IMR-90 (cell line): ENCODE measurements around the gene KIRREL2. TPM values are rescaled to one million over a fixed set of nuclear protein-coding genes. Genes with fewer than 3 reads are reported as not detected.
A peak's percentile ranks its signal among the peaks of the same experiment; 100 is the strongest.

ENCODE experiments used
- ATAC-seq: fragments of 200-7000 bp; cut with Tn5 transposase; 2 replicates; pipeline ENCODE4 v1.9.1; 2020; ENCODE audit warnings: low read depth, mild to moderate bottlenecking, moderate library complexity
- BruUV-seq: library from RNA; stranded (reverse); fragments of 400-500 nt; replicated peaks from 2 replicates; lab custom pipeline; 2021; lab: Mats Ljungman, UMichigan
- CTCF ChIA-PET: fragments of 300-600 bp; formaldehyde crosslinking; extraction: SDS; loops from one replicate; lab custom pipeline; 2021; ENCODE audit warnings: antibody characterized with exemption; lab: Yijun Ruan, JAX
- POLR2A ChIA-PET: fragments of 300-600 bp; sonication (Branson Sonifier 250); formaldehyde crosslinking; loops from one replicate; lab custom pipeline; 2022; ENCODE audit warnings: antibody characterized with exemption; ENCODE audit not compliant: unreplicated experiment; lab: Charles Lee
- DNase-seq: peaks from one replicate; pipeline ENCODE4 v3.0.0; 2013
- H2AFZ ChIP-seq: replicated peaks from 2 replicates; pipeline ENCODE3; 2013; ENCODE audit warnings: low read length, mild to moderate bottlenecking; ENCODE audit not compliant: poor library complexity
- H2AK5ac ChIP-seq: 2 replicates; pipeline ENCODE4 v1.6.1; 2013; ENCODE audit warnings: low read depth, low read length, inconsistent platforms
- H2AK9ac ChIP-seq: replicated peaks from 2 replicates; pipeline ENCODE3; 2013; ENCODE audit warnings: mild to moderate bottlenecking, low read depth, low read length, moderate library complexity; ENCODE audit not compliant: poor library complexity
- H2BK120ac ChIP-seq: 2 replicates; pipeline ENCODE4 v1.6.1; 2013; ENCODE audit warnings: low read depth, low read length, inconsistent platforms
- H2BK15ac ChIP-seq: 3 replicates; pipeline ENCODE4 v1.6.1; 2013; ENCODE audit warnings: low read depth, low read length, inconsistent platforms
- H2BK20ac ChIP-seq: 2 replicates; pipeline ENCODE4 v1.6.1; 2013; ENCODE audit warnings: low read depth, mild to moderate bottlenecking, inconsistent platforms, low read length, moderate library complexity
- H2BK5ac ChIP-seq: 2 replicates; pipeline ENCODE4 v1.6.1; 2013; ENCODE audit warnings: mild to moderate bottlenecking, low read depth, low read length, inconsistent platforms; ENCODE audit not compliant: poor library complexity, severe bottlenecking
- H3K14ac ChIP-seq: replicated peaks from 2 replicates; pipeline ENCODE4 v1.6.1; 2013; ENCODE audit warnings: low read depth, low read length, inconsistent platforms
- H3K18ac ChIP-seq: 2 replicates; pipeline ENCODE4 v1.6.1; 2013; ENCODE audit warnings: low read depth, low read length, control low read depth
- H3K23ac ChIP-seq: 2 replicates; pipeline ENCODE4 v1.6.1; 2013; ENCODE audit warnings: low read depth, low read length, inconsistent platforms
- H3K27ac ChIP-seq: 2 replicates; pipeline ENCODE4 v1.5.1; 2013; ENCODE audit warnings: mild to moderate bottlenecking, control low read depth, low read length; ENCODE audit not compliant: insufficient read depth
- H3K27me3 ChIP-seq: 2 replicates; pipeline ENCODE4 v1.6.1; 2013; ENCODE audit warnings: low read length; ENCODE audit not compliant: control insufficient read depth, insufficient read depth
- H3K36me3 ChIP-seq: 2 replicates; pipeline ENCODE4 v1.6.1; 2013; ENCODE audit warnings: low read length, mixed read lengths; ENCODE audit not compliant: control insufficient read depth, insufficient read depth
- H3K4ac ChIP-seq: 2 replicates; pipeline ENCODE4 v1.6.1; 2013; ENCODE audit warnings: low read depth, low read length, inconsistent platforms
- H3K4me1 ChIP-seq: 2 replicates; pipeline ENCODE4 v1.6.1; 2013; ENCODE audit warnings: low read length, mixed read lengths; ENCODE audit not compliant: control insufficient read depth, insufficient read depth
- H3K4me2 ChIP-seq: 2 replicates; pipeline ENCODE4 v1.6.1; 2013; ENCODE audit warnings: low read depth, mild to moderate bottlenecking, control low read depth, low read length, moderate library complexity
- H3K4me3 ChIP-seq: 2 replicates; pipeline ENCODE4 v1.5.1; 2013; ENCODE audit warnings: low read depth, mild to moderate bottlenecking, control low read depth, low read length, moderate library complexity; ENCODE audit not compliant: insufficient read depth
- H3K56ac ChIP-seq: 2 replicates; pipeline ENCODE4 v1.6.1; 2013; ENCODE audit warnings: low read length, inconsistent platforms; ENCODE audit not compliant: insufficient read depth; ENCODE audit errors: extremely low read depth
- H3K79me1 ChIP-seq, 2 experiments: 2 replicates each; pipeline ENCODE4 v1.6.1; 2013; ENCODE audit warnings: low read length in 2 of 2, inconsistent platforms in 1 of 2, low read depth in 1 of 2
- H3K9ac ChIP-seq: 2 replicates; pipeline ENCODE4 v1.6.1; 2013; ENCODE audit warnings: low read depth, low read length, control low read depth
- H3K9me1 ChIP-seq: 2 replicates; pipeline ENCODE4 v1.6.1; 2013; ENCODE audit warnings: low read length, inconsistent platforms; ENCODE audit not compliant: insufficient read depth
- H3K9me3 ChIP-seq: 2 replicates; pipeline ENCODE4 v1.6.1; 2013; ENCODE audit warnings: low read length; ENCODE audit not compliant: control insufficient read depth, insufficient read depth
- H4K20me1 ChIP-seq: 2 replicates; pipeline ENCODE4 v1.6.1; 2013; ENCODE audit warnings: low read length, inconsistent platforms; ENCODE audit not compliant: insufficient read depth
- H4K5ac ChIP-seq: 2 replicates; pipeline ENCODE4 v1.6.1; 2013; ENCODE audit warnings: mild to moderate bottlenecking, low read depth, low read length, control low read depth
- H4K8ac ChIP-seq, 2 experiments: 2 replicates each; pipeline ENCODE4 v1.6.1; 2013; ENCODE audit warnings: low read depth in 2 of 2, low read length in 2 of 2, control low read depth in 1 of 2, inconsistent platforms in 1 of 2
- H4K91ac ChIP-seq: 2 replicates; pipeline ENCODE4 v1.6.1; 2013; ENCODE audit warnings: low read depth, low read length, inconsistent platforms; ENCODE audit not compliant: insufficient read depth
- CHD1 ChIP-seq: IDR thresholded peaks from 2 replicates; pipeline ENCODE4 v1.6.1; 2012; ENCODE audit warnings: low read depth, low read length, improper control_type of control experiment
- MAFK ChIP-seq: IDR thresholded peaks from 2 replicates; pipeline ENCODE4 v1.6.1; 2012; ENCODE audit warnings: low read depth, low read length, improper control_type of control experiment
- MXI1 ChIP-seq: IDR thresholded peaks from 2 replicates; pipeline ENCODE4 v1.6.1; 2012; ENCODE audit warnings: low read depth, mild to moderate bottlenecking, low read length, moderate library complexity, borderline replicate concordance
- RFX5 ChIP-seq: IDR thresholded peaks from 2 replicates; pipeline ENCODE4 v1.8.0; 2012; ENCODE audit warnings: low read depth, mild to moderate bottlenecking, low read length, moderate library complexity
- WGBS, 2 experiments: methylation state at CpG; one replicate each; pipeline versions ENCODE4 v1.1.5 to v1.1.7; 2013; ENCODE audit warnings: missing lambda C conversion rate in 2 of 2; ENCODE audit not compliant: insufficient read length in 1 of 2; ENCODE audit errors: extremely low coverage in 2 of 2; 5-methylcytosine and 5-hydroxymethylcytosine counted together
- dilution Hi-C: fragments of 300-500 bp; cut with HindIII; formaldehyde crosslinking; loops from one replicate; pipeline ENCODE4 v1.14.3; 2018; ENCODE audit warnings: low sequenced_read_pairs; ENCODE audit not compliant: unreplicated experiment
- in situ Hi-C: fragments of 300-500 bp; cut with MboI; formaldehyde crosslinking; loops from 3 replicates; pipeline ENCODE4 v1.14.3; 2019; ENCODE audit warnings: low sequenced_read_pairs, inconsistent platforms, mixed read lengths
- intact Hi-C: fragments of 100-400 bp; cut with micrococcal nuclease; formaldehyde crosslinking; loops from 2 replicates; pipeline ENCODE4 v1.10.0; 2022
- polyA plus RNA-seq, 3 experiments: library from polyadenylated mRNA; depleted of rRNA; stranded (reverse); fragments of >200 nt; gene quantifications; 2 replicates each; pipeline ENCODE4 v1.2.3, GENCODE V29; 2012; ENCODE audit warnings: low replicate concordance in 1 of 3
- total RNA-seq: library from RNA; depleted of rRNA; stranded (reverse); fragments of >200 nt; gene quantifications from 2 replicates; pipeline ENCODE4 v1.2.3, GENCODE V29; 2012

Gene KIRREL2
- total and polyA plus RNA-seq, 2 of the 4 experiments (the other 2 are of a cell fraction) = not detected

GRCh38 chr19:35828692-35829301, 27.9 kb upstream of the KIRREL2 start:
- ChIA-PET CTCF (interaction anchor here (0.6 kb wide), 1 partner anchor 13 kb away, joined by 3 read pairs; no protein-coding TSS in a partner anchor), POLR2A (no interaction called here)
- H2BK5ac ChIP-seq = no peak overlapping the region
- H3K79me1 ChIP-seq = no peaks in the 10 kb centered on the region
- H2AK5ac ChIP-seq = no peak overlapping the region
- no peaks in the 10 kb centered on the region for H4K20me1 ChIP-seq
- H4K91ac ChIP-seq = no peak overlapping the region
- H4K8ac ChIP-seq = no peak overlapping the region
- H2BK20ac ChIP-seq = no peak overlapping the region
- no peak overlapping the region for H2AK9ac ChIP-seq
- in situ Hi-C loops = no loop called here
- no peak overlapping the region for H3K4me2 ChIP-seq
- no peak overlapping the region for H3K4ac ChIP-seq
- no peaks in the 10 kb centered on the region for H3K9me3 ChIP-seq
- H3K4me3 ChIP-seq = no peak overlapping the region
- no peaks in the 10 kb centered on the region for H3K9me1 ChIP-seq
- no TSS peak for BruUV-seq
- dilution Hi-C loops = no loop called here
- no peak overlapping the region for H3K9ac ChIP-seq
- intact Hi-C loops = no loop called here
- no peaks in the 10 kb centered on the region for H3K4me1 ChIP-seq
- H3K18ac ChIP-seq = no peak overlapping the region
- TF ChIP-seq RFX5 (no peak), MXI1 (peak; percentile 97), MAFK (no peak), CHD1 (no peak)
- no CpG with 5 or more reads among the region's 12 CpGs for WGBS, 2 experiments
- no peak overlapping the region for H2AFZ ChIP-seq
- no peak overlapping the region for H2BK120ac ChIP-seq
- H2BK15ac ChIP-seq = no peak overlapping the region
- no peak overlapping the region for H3K56ac ChIP-seq
- H3K23ac ChIP-seq = no peak overlapping the region
- peak; percentile 67 for DNase-seq
- no peaks in the 10 kb centered on the region for H3K36me3 ChIP-seq
- peak; percentile 100 for ATAC-seq
- H3K14ac ChIP-seq = no peak overlapping the region
- peaks cover 9% of the 10 kb centered on the region for H3K27me3 ChIP-seq
- no peak overlapping the region for H4K5ac ChIP-seq
- no peak overlapping the region for H3K27ac ChIP-seq
